Stimulated activated CD4-positive, alpha-beta T cell treated with anti-CD3 and anti-CD28 coated beads, TNF-alpha, amount 100 ng/mL, for 24 hours (primary cell): ENCODE measurements around the gene ZMYND15.
"Not testable (repeated sequence)": the region's sequence is repeated elsewhere in the genome, so short reads cannot be mapped to it uniquely, and the experiment has no call there.

Source experiments
- DNase-seq, 3 experiments: peaks; one replicate each; pipeline ENCODE4 v3.0.0-alpha.2; 2020; ENCODE audit warnings: low read depth in 3 of 3

The ZMYND15 gene

GRCh38 chr17:4739122-4740024 lies at the start of gene ZMYND15, which contains the start of gene CXCL16:
Gene ZMYND15 (plus strand): TSS chr17:4739833. CDS start chr17:4740549, 716 bp downstream.
Gene CXCL16 (minus strand): TSS chr17:4739928. CDS start chr17:4739339, 589 bp downstream.
- peak in 1 of 3 experiments; percentile 48 for DNase-seq

DNA sequence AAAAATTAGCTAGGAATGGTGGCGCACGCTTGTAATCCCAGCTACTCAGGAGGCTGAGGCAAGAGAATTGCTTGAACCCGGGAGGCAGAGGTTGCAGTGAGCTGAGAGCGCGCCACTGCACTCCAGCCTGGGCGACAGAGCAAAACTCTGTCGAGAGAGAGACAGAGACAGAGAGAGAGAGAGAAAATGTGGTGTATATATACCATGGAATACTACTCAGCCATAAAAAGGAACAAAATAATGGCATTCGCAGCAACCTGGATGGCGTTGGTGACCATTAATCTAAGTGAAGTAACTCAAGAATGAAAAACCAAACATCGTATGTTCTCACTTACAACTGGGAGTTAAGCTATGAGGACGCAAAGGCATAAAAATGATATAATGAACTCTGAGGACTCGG lies 49.8 kb upstream of the ZMYND15 start:
- not testable (repeated sequence) for DNase-seq

DNA sequence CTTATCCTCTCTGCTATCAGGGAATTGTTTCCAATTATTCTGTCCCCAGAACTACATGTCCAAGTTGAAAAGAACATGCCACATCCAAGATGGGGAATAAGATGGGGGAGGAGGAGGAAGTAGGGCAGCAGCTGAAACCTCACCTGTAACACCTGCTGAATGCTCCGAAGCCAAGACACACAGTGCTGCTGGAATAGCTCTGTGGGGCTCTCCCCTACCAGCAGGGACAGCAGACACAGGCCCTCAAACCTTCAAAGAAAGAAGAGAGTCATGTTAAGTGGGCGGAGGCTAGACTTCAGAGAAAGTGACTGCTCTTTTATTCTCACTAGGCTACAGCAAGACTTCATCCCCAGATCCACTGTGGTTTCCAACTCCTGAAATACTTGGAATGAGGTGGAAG lies 48.9 kb upstream of the ZMYND15 start:
- DNase-seq, result no peak

GRCh38 chr17:4691686-4692085 lies 47.9 kb upstream of the ZMYND15 start:
- no peak for DNase-seq

DNA sequence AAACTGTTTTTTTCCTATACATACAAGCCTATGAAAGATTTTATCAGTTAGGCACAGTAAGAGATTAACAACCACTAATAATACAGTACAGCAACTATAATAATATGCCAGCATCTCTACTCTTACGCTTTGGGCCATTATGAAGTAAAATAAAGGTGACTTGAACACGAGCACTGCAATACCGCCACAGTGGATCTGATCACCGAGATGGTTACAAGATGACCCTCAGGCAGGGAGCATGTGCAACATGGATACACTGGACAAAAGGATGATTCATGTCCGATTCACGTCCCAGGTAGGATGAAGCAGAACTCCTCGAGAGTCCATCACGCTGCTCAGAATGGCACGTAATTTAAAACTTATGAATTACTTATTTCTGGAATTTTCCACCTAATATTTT lies 46.2 kb upstream of the ZMYND15 start:
- DNase-seq, result no peak

DNA sequence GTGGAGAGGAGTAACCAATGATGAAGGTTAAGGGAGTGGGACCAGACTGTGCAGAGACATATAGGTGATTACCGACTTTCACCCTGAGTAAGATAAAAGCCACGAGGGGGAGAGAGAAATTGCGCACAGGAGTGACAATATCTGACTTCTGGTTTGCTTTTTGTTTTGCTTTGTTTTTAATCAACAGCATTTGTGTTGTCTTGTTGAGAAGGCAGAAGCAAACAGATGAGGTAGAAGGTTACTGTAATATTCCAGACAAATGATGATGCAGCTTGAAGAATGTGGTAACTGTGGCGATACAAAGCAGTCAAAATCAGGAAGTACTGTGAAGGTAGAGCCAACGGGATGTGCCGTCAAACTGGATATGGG lies 43.2 kb upstream of the ZMYND15 start:
- DNase-seq, result no peak

DNA sequence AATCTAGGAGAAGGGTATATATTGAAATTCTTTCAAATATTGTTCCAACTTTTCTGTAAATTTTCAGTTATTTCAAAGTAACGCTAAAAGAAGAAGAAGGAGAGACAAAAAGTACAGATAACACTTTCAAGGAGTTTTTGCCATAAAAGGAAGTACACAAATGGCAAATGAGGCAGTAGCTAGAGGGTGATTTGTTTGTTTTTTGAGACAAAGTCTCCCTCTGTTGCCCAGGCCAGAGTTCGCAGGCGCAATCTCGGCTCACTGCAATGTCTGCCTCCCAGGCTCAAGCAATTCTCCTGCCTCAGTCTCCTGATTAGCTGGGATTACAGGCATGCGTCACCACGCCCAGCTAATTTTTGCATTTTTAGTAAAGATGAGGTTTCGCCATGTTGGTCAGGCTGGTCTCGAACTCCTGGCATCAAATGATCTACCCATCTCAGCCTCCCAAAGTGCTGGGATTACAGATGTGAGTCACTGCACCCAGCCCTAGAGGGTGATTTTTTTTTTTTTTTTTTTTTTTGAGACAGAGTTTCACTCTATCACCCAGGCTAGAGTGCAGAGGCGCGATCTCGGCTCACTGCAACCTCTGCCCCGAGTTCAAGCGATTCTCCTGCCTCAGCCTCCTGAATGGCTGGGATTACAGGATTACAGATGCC lies 40.1 kb upstream of the ZMYND15 start:
- not testable (repeated sequence) for DNase-seq

DNA sequence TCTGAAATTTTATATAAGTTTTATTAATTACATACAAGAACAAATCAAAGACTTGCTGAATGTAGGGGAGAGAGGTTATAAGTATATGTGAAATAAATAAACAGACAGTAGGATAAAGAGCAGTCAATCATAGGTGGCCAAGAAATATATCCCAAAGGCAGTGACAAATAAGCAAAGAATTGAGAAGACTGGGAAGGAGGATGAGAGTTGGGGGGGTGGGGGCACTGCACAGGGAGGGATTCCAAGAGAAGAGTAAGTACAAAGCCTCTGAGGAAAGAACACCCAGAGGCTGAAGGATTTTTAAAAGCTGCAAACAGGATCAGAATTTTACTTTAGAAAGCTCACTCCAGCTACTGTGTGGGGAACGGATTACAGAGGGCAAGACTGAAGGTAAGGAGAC lies 38.5 kb upstream of the ZMYND15 start:
- no peak for DNase-seq

- DNase-seq, result no peak
Measured at GRCh38 chr17:4703330-4703691, 36.3 kb upstream of the ZMYND15 start.

- DNase-seq, result not testable (repeated sequence)
Measured at GRCh38 chr17:4704574-4704907, 35.1 kb upstream of the ZMYND15 start.

DNA sequence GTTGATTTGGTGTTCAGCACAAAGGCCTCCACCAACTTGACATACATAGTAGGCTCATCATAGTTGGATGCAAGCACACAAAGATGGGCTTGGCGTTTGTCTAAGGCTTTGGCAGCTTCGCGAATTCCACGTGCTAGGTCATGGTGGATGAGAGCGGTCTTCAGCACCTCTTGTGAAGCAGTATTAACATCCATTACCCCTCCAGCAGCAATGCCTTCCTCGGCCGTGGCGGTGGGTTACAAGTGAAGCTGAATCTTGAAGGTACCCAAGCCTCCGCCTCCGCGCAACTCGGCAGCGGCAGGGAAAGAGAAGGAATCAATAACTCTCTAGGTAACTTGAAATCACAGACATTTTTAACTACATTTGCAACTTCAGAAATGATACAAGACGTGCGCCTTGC lies 34.6 kb upstream of the ZMYND15 start:
- no peak for DNase-seq

- no peak for DNase-seq
Measured at GRCh38 chr17:4706121-4706520, 33.5 kb upstream of the ZMYND15 start.

DNA sequence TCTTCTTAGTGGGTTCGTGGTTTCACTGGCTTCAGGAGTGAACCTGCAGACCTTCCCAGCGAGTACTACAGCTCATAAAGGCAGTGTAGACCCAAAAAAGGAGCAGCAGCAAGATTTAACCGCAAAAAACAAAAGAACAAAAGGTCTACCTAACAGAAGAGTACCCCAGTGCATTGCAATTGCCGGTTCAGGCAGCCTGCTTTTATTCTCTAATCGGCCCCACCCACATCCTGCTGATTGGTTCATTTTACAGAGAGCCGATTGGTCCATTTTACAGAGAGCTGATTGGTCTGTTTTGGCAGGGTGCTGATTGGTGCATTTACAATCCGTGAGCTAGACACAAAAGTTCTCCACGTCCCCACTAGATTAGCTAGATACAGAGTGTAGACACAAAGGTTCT lies 31.2 kb upstream of the ZMYND15 start:
- DNase-seq, result peak in 2 of 3 experiments; percentile 30 to 56

GRCh38 chr17:4709794-4710692 lies 29.6 kb upstream of the ZMYND15 start, which contains the start of gene ARRB2:
Gene ARRB2 (plus strand): TSS chr17:4710632. CDS start chr17:4710722, 90 bp downstream.
- DNase-seq, result peak; percentile 94 to 98 (median 97)

GRCh38 chr17:4710693-4711634 lies 28.7 kb upstream of the ZMYND15 start:
- peak in 1 of 3 experiments; percentile 39 for DNase-seq

GRCh38 chr17:4711661-4712181 lies 27.9 kb upstream of the ZMYND15 start:
- DNase-seq, result no peak

- DNase-seq, result no peak
Measured at GRCh38 chr17:4712526-4712925, 27.1 kb upstream of the ZMYND15 start.

DNA sequence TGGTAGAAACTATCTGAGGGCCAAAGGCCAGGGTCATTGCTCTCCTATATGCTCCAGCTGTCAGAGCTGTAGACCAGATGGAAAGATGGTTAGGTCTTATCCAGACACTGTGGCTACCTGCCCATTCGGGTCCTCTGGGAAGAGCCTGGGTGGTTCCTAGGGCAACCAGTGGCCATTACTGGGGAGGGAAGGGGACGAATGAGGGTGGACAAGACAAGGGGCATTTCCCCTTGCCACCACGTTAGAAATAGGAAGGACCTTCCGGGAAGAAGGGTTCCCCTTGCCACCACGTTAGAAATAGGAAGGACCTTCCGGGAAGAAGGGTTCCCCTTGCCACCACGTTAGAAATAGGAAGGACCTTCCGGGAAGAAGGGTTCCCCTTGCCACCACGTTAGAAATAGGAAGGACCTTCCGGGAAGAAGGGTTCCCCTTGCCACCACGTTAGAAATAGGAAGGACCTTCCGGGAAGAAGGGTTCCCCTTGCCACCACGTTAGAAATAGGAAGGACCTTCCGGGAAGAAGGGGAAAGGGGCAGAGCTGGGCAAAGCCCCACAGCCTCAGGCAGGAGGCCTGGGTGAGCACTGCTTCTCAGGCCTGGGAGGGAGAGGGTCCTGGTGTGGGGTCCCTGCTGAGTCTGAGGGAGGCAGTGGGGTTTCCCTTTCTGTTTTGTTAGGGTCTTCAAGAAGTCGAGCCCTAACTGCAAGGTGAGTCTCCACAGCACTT lies 25.1 kb upstream of the ZMYND15 start:
- not testable (repeated sequence) for DNase-seq

- no peak for DNase-seq
Measured at GRCh38 chr17:4715063-4715744, 24.4 kb upstream of the ZMYND15 start.
